HEK293 (cell line): ENCODE data around the gene EXOC2.

Experiments used
- ATF2 ChIP-seq: fragments of 450-650 bp; formaldehyde crosslinking; IDR thresholded peaks from 2 replicates; pipeline ENCODE4 v1.5.1; 2016; ENCODE audit warnings: missing biosample characterization, missing genetic modification characterization, low read depth
- ZNF26 ChIP-seq: fragments of 450-650 bp; formaldehyde crosslinking; IDR thresholded peaks from 2 replicates; pipeline ENCODE4 v1.5.1; 2016; ENCODE audit warnings: missing biosample characterization, missing genetic modification characterization
- ZNF530 ChIP-seq: fragments of 450-650 bp; formaldehyde crosslinking; IDR thresholded peaks from 2 replicates; pipeline ENCODE4 v1.5.1; 2016; ENCODE audit warnings: low read depth, missing biosample characterization, missing genetic modification characterization
- ZNF670 ChIP-seq: fragments of 450-650 bp; formaldehyde crosslinking; IDR thresholded peaks from 2 replicates; pipeline ENCODE4 v1.5.1; 2016; ENCODE audit warnings: missing biosample characterization, missing genetic modification characterization, low read depth

- TF ChIP-seq ZNF530 (tag by site-specific recombination) (no peak), ATF2 (no peak), ZNF26 (tag by site-specific recombination) (no peak), ZNF670 (tag by site-specific recombination) (no peak)
Observed at GRCh38 chr6:491233-491632, 201.7 kb downstream of the EXOC2 start.
